ENCODE results near the gene FCRL5. TPM values are rescaled to one million over a fixed set of nuclear protein-coding genes. Genes with fewer than 3 reads are reported as not detected.
"Not testable (repeated sequence)": the region's sequence is repeated elsewhere in the genome, so short reads cannot be mapped to it uniquely, and the experiment has no call there.

The FCRL5 gene
- total RNA-seq = not detected in 2 replicates

DNA sequence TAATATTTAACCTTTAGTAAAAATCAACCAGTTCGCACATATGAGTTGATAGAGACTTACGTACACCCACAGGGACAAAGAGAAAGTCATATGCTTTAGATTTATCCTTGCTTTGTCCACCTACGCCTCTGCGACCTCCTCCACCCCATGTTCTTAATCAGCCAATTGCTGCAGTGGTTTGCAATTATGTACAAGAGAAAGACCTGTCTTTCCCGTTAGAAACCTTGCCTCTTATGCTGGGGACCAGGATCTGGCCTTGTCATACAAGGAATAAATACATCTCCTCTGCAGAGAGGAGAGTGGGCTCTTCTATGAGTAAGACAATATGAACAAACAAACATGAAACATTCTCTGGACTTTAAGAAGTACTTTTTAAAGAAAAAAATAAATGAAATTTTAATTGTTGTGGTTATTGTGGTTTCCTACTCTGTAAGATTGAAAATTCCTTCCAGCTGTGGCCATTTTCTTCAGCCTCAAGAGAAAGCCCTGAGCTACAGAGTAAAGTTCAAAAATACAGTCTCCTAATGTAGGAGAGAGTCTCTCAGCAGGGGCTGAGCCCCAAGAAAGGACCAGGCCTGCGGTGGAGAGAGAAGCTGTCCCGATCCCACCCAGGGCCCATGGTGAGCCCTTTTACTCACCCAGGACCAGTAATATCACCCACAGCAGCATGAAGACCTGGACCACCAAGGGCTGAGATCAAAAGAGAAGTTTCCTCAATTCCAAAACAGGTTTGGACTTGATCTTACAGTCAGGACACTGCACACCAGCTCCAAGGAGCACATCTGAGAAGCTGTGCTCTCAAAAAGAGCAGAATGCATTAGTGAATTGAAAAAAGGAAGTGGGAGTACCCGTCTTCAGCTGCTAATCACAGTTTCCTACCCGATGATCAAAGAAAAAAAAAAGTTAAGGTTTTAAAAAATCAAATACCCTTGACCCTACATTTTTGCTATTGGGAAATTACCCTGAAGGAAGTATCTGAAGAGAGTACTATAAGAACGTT, at the start of gene FCRL5:
Gene FCRL5, minus strand, starts transcription at position 822 of the 1,000 bp plus-strand sequence. Its CDS starts 153 bp downstream, at position 669.
- intact Hi-C loops (cut with micrococcal nuclease) = no loop called here

DNA sequence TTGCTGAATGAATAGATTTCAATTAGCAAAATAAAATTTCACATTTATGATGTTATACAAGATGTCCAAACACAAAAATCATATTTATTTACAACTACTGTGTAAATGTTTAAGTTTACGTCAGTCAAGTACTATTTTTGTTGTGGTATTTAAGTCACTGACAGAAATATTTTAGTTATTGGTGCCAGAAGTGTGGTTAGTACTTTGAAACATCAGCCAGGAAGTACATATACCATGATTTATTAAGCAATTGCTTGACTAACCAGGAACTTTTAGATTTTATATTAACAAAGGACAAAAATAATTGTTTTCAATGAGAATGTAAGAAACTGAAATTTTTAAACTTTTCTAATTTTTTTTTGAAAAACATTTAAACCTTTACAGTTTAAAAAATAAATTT, 47.9 kb upstream of the FCRL5 start:
- intact Hi-C loops (cut with micrococcal nuclease) = no loop called here

DNA sequence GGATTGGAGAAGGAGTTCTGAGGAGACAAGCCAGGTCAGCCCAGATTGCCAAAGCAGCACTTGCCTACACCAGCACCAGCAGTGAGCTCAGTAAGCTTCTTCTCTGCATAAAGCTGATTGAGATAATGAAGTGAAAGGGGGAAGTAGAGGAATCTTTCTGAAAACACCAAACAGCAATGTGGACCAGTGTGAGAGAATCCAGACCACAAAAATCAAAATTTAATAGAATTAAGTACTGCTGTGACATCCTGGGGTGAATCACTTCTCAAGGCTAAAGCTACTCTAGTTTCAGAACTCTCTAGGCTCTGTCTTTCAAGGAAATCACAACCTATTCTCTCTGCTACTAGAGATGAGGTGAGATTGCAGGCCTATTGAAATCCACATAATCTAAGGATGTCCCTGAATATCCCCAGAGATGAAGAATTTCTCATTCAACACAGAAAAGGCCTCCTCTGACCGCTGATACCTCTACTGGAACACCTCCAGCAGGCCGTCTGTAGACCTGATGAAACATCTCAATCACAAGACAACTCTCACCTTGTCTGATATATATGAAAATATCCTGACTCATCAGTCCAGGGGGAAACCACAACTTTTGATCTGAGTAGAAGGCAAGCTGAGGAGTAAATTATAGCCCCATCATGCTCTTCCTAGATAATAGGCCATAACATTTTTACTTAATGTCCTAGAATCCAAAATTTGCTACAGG, 45.8 kb upstream of the FCRL5 start, which contains the start of gene FCRL4:
Gene FCRL4, minus strand, starts transcription at position 127 of the 709 bp plus-strand sequence. CDS start 141 bp downstream, outside the sequence.
- intact Hi-C loops (cut with micrococcal nuclease) = no loop called here

DNA sequence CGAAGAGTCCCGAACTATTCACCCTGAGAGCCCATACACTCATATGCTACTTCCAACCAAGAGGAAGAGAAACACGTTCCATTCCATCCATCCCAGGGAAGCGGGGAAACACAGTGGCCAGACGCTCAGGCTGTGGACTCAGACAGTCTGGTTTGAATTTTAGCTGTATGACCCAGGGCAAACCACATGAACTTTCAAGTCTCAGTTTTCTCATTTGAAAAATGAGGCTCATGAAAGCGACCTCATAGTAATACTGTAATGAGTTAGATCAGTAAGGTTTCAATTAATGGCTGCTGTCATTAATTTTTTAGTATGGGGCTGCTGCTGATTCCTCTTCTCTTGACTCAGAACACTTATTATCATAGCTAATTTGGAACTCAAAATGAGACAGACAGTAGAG, 44.1 kb upstream of the FCRL5 start:
- intact Hi-C loops (cut with micrococcal nuclease) = no loop called here

DNA sequence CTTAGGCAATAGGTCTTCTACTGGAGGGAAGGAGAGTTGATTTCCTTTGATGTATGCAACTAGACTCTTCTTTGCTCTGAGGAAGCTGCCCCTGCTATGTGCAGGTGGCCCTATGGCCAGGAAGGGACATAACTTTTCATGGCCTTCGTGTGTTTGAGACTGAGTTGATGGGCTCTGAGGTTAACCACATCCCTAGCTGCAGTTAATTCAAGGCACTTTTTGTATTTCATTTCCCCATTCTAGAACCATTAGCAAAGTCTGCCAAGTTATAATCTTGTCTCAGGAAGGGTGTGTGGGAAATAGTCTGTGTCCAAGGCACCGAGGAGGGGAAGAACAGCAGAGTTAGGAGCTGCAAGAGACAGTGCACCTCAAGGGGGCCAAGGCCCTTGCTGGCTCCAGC, 43.0 kb upstream of the FCRL5 start:
- intact Hi-C loops (cut with micrococcal nuclease) = no loop called here

DNA sequence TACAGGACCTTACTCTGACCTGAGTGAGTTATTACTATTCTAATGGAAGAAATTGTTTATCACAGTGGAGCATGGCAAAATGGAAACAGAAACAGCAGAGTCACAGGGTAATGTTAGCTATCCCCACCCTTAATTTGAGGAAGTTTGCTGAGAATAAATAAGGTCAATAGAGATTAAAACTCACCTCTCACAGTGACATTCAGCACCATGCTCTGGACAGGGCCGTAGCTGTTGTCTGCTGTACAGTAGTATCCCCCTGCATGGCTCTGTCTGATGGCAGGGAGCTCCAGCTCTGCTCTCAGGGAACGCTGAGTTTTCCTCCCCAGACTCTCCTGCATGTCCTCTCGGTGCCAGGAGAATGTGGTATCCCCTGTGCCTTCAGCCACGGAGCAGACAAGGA, 33.7 kb upstream of the FCRL5 start:
- intact Hi-C loops (cut with micrococcal nuclease) = no loop called here

DNA sequence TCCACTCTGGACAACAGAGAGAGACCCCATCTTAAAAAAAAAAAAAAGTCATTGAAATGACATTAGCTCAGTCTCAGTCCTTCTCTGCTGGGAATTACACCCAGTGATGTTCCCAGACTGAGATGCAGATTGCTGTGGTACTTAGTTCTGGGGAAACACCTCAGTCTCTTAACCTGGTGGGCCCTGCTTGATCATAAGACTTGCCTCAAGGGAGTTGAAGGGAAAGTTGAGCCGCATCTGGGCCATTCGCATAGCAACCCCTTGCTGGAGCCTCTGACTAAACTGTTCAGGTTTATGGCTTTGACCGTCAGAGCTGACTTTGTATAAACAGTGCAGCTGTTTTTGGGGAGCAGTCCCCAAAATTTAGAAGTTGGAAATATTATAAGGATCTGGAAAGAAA, 32.2 kb upstream of the FCRL5 start:
- intact Hi-C loops (cut with micrococcal nuclease) = no loop called here

DNA sequence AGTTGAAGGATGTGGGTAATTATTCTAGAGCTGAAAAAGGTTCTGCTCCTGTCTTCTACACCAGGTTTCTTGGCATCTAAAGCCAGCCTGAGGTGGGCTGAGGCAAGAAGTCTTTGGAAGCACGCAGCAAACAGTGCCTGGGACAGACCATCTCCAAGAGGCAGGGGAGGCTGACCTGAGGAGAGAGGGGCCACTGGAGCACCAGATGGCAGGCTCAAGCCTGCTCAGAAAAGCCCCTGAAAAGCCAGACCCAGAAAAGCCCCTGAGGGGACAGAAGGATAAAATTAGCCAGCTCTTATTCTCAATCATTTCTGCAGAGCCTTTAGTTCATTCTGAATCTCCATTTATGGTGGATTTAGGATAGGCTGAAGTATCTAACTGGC, 28.5 kb upstream of the FCRL5 start:
- intact Hi-C loops (cut with micrococcal nuclease) = loop anchor here (2.0 kb wide), 1 partner anchor 544 kb away; no protein-coding TSS in a partner anchor

DNA sequence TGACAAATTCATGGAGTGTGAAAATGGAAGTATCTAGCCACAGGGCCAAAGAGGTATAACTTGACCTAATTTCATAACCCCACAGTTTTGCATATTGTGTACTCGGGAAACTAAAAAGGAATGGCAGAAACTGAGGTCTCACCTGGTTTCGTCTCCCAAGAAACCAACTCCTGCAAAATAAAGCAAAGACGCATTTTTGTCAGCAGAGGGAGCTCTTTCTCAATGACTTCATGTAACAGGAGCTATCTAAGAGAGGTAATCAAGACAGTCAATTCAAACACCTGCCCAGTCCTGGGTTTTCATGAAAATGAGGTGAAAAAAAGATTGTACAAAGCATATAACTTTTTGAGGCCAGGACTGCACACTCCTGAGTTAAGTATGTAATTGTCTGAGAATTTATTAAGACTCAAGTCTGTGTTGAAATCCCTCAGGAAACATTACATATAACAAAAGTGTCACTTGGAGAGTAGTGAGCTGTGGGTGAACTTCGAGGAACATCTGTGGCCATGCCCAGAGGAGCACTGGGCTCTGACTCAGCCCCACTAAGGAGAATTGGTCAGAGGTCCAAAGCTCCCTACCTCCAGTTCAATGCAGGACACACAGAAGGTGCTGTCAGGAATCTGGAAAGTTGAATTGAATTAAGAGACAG, 28.0 kb upstream of the FCRL5 start:
- intact Hi-C loops (cut with micrococcal nuclease) = loop anchor here (2.0 kb wide), 1 partner anchor 544 kb away; no protein-coding TSS in a partner anchor

DNA sequence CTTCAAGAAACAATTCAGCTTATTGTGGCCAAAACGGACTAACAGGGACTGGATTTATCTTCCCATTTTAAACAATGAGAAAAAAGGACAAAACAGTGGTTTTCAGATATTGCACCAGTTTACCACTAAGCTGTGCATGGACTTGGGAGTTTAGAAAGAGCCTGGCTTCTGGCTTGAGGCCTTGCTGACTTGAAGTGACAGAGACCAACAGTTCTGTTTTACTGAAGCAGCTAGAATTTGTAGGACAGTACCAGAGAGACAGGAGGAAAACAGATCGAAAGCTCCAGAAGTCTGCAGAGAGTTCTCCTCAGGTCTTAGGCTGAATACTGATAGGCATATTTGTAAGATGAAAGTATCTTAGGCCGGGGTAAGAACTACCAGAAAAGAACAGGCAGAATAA, 25.1 kb upstream of the FCRL5 start:
- intact Hi-C loops (cut with micrococcal nuclease) = no loop called here

DNA sequence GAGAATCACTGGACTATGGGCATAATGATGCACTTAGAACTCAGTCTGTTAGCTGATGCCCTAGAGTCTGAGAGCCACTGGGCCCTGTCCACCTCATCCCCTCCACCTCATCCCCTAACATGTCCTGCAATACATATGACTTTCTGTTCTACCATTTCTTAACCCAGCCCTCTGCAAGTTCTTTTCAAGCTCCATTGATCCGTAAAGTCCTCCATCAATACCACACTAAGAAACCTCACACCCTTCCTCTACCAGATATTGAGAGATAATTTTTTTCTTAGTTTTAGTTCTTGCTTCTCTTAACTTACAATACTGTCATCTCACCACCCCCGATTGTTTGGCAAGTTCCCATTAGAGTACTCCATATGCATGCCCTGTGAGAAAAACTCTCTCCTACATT, 23.4 kb upstream of the FCRL5 start:
- intact Hi-C loops (cut with micrococcal nuclease) = no loop called here

DNA sequence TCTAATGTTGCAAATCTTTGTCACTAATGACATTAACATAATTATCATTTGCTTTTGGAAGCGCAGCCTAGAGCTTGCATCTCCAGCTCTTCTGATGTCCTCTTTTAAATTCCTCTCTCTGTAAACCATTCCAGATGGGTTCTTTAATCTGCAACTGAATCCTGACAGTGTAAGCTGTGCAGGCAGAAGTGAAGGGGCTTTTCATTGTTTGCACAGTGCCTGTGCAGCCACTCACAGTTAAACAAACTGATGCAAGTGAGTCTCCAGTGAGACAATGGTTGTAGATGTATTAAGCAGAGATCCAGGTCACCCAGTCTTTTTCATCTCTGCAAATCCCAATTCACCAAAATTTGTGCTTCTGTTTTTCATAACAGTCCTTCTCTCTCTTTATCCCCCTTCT, 22.5 kb upstream of the FCRL5 start:
- intact Hi-C loops (cut with micrococcal nuclease) = no loop called here

DNA sequence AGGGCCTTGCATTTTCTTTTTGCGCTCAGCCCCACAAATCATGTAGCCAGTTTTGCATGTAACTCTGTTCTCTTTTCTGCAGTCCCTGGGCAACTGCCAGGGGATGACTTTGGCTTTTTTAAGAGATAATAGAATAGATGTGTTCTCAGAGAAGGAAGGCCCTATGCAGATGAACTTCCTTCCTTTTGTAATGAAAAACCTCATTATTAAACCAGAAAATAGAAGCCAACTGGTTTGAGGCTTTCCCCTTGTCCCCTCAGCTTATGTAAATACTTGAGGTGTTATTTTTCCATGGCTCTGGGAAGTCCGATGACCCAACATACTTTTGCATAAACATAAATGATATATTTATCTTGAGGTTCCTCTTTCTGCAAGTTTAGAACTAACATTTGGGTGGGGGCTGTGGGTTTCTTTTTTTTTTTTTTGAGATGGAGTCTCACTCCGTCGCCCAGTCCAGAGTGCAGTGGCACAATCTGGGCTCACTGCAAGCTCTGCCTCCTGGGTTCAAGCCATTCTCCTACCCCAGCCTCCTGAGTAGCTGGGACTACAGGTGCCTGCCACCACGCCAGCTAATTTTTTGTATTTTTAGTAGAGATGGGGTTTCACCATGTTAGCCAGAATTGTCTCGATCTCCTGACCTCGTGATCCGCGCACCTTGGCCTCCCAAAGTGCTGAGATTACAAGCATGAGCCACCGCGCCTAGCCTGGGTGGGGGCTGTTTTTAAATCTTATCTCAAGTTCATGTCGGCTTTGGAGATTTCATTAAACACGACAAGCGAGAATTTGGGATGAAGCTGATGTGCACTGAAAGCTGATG, 14.4 kb upstream of the FCRL5 start:
- intact Hi-C loops (cut with micrococcal nuclease) = no loop called here

DNA sequence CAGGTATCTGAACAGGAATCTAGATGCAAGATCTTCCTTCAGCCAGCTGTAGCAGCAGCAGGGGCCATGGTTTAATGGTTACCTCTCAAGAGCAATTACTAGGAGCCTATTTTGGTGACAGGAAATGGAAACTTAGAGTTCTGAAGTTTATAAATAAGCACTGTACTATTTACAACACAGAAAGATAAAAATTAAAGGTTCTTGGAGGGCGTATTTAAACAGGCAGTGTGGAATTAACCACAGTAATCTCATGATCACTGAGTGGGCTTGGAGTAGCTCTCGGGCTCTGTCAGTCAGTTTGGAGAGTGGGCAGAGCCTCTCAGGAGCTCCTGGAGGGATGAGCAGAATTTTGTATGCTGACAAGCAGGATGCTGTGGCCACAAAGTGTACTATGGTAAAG, 10.2 kb upstream of the FCRL5 start:
- intact Hi-C loops (cut with micrococcal nuclease) = no loop called here

DNA sequence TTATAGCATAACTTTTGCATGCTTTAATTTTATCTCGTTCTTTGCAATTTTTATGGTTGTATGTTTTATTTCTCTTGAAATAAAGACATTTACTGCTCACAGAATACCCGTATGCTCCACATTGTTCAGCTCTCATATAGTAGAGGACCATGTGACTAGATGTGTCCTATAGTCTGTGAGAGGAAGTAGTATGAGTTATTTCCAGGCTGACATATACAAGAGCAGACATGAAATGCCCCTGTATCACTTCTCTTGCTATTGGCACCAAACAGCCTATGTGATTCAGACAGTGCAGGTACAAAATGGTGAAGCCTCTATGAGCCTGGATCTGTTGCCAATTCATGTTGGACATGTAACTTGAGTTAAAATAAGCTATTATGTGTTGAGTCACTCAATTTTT, 5.8 kb upstream of the FCRL5 start:
- intact Hi-C loops (cut with micrococcal nuclease) = no loop called here

DNA sequence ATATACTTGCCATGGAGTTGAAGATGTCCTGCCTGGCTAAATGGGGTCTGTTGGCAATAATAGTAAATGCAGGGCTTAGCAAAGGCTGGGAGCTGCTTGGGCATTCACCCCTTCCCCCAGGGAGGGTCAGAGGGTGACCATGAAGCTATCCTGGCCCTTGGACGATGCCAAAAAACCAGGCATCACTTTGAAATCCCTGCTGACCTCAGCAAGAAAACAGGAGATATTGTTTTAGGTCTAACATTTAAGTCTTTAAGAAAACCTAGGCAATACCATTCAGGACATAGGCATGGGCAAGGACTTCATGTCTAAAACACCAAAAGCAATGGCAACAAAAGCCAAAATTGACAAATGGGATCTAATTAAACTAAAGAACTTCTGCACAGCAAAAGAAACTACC, 4.2 kb downstream of the FCRL5 start:
- intact Hi-C loops (cut with micrococcal nuclease) = not testable (repeated sequence)

DNA sequence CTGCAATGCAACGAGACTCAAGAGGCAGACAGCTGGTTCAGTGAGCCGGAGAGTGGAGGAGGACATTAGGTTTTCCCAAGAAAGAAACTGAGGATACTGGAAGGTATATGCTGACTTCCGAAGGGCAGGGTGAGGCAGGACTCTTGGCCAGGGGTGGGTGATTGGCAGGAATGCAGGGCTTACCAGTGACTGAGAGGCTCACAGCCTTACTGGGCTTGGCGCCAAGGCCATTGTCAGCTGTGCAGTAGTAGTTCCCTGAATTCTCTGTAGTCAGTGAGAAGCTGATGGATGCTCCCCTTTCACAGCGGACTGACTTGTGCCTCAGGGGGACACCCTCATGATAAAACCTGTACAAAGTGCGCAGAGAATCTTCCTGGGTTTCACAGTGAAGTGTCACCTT, 9.6 kb downstream of the FCRL5 start:
- intact Hi-C loops (cut with micrococcal nuclease) = no loop called here

DNA sequence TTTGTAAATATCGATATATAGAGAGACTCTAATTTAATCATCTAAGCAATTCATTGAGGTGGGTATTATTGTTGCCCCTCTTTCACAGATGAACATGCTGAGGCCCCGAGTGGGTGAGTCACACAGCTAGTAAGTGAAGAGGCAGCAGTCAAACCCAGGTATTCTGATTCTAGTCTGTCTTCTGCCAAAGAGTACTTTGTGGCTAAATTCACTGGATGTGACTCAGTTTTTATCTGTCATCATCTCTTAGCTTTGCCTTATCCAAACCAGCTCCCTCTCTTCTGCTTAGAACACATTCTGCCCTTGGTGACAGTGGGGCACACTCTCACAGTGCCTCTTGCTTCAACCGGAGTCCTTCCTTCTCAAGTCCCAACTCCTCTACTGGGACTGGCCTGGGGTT, 11.5 kb downstream of the FCRL5 start:
- intact Hi-C loops (cut with micrococcal nuclease) = no loop called here

DNA sequence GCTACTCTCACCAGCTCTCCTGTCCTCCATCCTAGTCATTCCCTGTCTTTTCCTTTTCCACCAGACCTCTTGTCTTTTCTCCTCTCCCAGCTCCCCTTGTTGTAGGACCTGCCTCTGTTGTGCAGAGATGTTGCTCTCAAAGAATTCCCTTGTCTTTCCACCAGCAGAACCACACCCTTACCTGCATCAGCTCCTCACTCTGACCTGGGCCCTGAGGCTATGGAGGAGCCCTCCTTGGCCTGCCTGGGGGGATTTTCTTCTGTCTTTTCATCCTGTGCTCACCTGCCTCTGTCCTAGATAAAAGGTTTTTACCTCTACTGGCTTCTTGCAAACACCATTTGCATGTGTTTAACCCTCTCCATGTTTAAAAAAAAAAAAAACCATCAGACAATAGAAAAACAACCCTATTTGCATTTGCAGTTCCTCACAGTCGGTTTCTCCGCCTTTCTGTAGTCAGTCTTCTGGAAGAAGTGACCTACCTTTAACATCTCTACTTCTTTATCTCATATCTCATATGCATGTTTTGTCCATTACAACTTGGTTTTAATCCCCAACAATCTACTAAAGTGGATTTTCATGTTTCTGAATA, 12.1 kb downstream of the FCRL5 start:
- intact Hi-C loops (cut with micrococcal nuclease) = no loop called here

DNA sequence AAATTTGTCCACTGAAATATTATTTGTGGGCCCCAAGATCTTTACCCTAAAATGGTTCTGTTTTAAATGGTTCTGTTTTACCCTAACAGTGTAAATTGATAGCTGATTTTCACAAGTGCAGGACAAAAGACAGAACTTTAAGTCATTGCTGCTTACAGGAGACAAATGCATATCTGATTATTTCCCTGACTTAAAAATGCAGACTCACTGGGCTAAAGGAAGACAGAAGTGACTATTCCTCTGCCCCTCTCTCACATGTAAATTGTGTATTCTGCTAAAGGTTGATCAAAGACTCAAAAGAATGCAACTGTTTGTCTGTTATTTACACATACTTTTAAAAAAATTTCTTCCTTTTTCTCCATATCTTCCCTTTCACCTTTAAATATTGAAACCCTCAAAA, 12.7 kb downstream of the FCRL5 start:
- intact Hi-C loops (cut with micrococcal nuclease) = no loop called here

DNA sequence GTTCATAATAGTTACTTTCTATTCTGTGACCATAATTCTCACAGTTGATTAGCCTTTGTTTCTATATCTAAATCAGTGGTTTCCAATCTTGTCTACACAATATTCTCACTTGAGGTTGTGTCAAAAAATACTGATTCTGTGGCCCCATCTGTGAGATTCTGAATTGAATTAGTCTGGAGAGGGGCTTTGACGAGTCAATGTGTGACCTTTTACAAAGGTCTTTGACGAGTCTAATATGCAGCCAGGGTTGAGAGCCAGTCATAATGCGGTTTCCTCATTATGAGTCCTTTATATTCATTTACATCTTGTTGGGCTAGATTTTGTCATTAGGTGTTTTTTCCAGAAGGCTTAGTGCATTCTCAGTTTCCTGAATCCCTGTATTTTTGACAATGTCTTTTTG, 19.7 kb downstream of the FCRL5 start:
- intact Hi-C loops (cut with micrococcal nuclease) = no loop called here

Measured in T-helper 2 cell treated with Interferon-gamma antibody and Interleukin-4, amounts not matched to agents 100 ng/mL and 5 ng/mL, for 36 hours (primary cell).